Progenitor cell of endocrine pancreas (in vitro differentiated cells): ENCODE measurements around the gene DTNB. TPM values are rescaled to one million over a fixed set of nuclear protein-coding genes. Genes with fewer than 3 reads are reported as not detected.

ENCODE experiments used
- DNase-seq: peaks from one replicate; pipeline ENCODE4 v3.0.0; 2021; ENCODE audit warnings: low spot score; ENCODE audit not compliant: unreplicated experiment
- H3K27ac Mint-ChIP-seq: 2 replicates; pipeline ENCODE4 v1.8.0; 2021; ENCODE audit warnings: mild to moderate bottlenecking, moderate library complexity, mixed read lengths
- H3K27me3 Mint-ChIP-seq: 2 replicates; pipeline ENCODE4 v1.8.0; 2021; ENCODE audit warnings: mixed read lengths
- H3K36me3 Mint-ChIP-seq: 2 replicates; pipeline ENCODE4 v1.8.0; 2022; ENCODE audit warnings: mixed read lengths; ENCODE audit not compliant: insufficient read depth
- H3K4me1 Mint-ChIP-seq: 2 replicates; pipeline ENCODE4 v1.8.0; 2021; ENCODE audit warnings: low read depth, mixed read lengths
- H3K4me3 Mint-ChIP-seq: 2 replicates; pipeline ENCODE4 v1.8.0; 2021; ENCODE audit warnings: low read depth, mild to moderate bottlenecking, moderate library complexity, mixed read lengths
- H3K9me3 Mint-ChIP-seq: 2 replicates; pipeline ENCODE4 v1.8.0; 2021; ENCODE audit warnings: low read depth, mixed read lengths
- total RNA-seq: library from RNA; stranded (reverse); gene quantifications from 2 replicates; pipeline ENCODE4 v1.2.1, GENCODE V29; 2021
- TF ChIP-seq, protein P1 (sequence below): fragments of 200-600 bp; sonication (generic); IDR thresholded peaks from one replicate; pipeline ENCODE4 v1.5.0; 2021; ENCODE audit warnings: antibody characterized with exemption, mild to moderate bottlenecking; ENCODE audit not compliant: unreplicated experiment

DTNB gene
- total RNA-seq, 1 donor from 2014 or later = 29.3 TPM

DNA sequence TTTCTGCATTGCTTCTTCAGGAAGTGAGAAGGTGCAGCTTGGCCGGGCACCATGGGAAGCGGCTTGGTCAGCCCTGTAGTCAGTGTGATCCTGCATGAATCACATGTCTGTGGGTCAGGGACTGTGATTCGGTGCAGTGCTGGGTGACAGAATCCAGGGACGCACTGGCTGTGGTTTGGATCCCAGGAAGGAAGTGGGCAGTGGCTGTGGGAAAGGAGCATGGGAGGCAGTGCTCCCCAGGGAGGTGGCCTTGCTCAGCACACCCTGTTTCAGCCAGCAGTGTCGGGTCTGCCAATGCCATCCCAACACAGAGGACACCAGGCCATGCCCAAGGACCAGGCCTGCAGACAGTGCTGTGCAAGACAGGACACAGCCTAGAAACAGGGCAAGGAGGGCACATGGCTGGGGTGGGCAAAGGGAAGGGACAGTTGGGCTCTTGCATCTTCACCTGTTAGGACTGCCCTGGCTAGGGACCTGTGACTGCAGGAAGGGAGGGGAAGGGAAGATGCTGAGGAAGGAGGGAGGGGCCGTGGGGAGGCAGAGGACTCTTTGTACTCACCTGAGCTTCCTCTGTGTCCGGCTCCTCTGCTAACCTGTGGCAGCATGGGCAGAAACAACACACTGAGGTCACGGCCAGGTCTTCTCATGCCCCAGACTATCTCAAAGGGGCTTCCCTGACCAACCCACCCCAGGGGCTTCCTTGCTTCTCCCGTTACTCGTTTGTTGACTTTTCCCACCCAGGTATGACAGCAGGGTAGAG is 294.5 kb downstream of the DTNB start:
- no peak overlapping the region for H3K4me3 Mint-ChIP-seq
- peaks cover 11% of the 10 kb centered on the region for H3K27me3 Mint-ChIP-seq
- no peak for DNase-seq
- H3K36me3 Mint-ChIP-seq = peaks cover 7% of the 10 kb centered on the region
- peaks cover 7% of the 10 kb centered on the region for H3K4me1 Mint-ChIP-seq
- H3K9me3 Mint-ChIP-seq = no peaks in the 10 kb centered on the region
- TF ChIP-seq, protein P1, sequence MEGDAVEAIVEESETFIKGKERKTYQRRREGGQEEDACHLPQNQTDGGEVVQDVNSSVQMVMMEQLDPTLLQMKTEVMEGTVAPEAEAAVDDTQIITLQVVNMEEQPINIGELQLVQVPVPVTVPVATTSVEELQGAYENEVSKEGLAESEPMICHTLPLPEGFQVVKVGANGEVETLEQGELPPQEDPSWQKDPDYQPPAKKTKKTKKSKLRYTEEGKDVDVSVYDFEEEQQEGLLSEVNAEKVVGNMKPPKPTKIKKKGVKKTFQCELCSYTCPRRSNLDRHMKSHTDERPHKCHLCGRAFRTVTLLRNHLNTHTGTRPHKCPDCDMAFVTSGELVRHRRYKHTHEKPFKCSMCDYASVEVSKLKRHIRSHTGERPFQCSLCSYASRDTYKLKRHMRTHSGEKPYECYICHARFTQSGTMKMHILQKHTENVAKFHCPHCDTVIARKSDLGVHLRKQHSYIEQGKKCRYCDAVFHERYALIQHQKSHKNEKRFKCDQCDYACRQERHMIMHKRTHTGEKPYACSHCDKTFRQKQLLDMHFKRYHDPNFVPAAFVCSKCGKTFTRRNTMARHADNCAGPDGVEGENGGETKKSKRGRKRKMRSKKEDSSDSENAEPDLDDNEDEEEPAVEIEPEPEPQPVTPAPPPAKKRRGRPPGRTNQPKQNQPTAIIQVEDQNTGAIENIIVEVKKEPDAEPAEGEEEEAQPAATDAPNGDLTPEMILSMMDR = no peak
- H3K27ac Mint-ChIP-seq = no peak overlapping the region

DNA sequence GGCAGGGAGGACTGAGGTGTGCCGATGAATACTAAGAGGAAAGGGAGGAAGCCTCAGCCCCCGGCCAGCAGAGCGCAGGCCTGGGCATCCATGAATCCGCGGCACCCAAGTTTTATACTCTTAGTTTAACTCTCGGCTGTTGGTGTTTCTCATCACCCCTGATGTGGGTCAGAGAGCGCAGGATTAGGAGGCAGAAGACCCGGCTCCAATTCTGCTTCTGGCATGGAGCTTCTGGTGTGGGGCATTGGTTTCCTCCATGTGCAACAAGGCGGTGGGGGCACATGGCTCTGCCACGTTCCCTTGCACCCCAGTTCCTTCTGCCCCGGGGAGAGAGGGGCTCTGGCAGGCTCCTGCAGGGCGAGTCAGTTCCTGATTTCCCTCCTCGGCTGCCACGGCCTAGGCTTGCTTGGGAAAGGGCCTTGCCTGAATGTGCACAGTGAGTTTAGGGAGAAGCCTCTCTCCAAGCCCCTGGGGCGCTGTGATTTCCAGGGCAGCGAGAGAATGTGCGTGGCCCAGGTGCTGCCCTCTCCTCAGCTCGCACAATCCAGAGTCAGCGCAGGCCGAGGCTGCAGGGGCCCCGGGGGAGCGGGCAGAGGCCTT is 295.5 kb downstream of the DTNB start:
- no peak overlapping the region for H3K4me3 Mint-ChIP-seq
- H3K27ac Mint-ChIP-seq = peak overlapping the region; percentile 56
- H3K9me3 Mint-ChIP-seq = no peaks in the 10 kb centered on the region
- TF ChIP-seq, protein P1 = no peak
- H3K4me1 Mint-ChIP-seq = peaks cover 7% of the 10 kb centered on the region
- H3K36me3 Mint-ChIP-seq = peaks cover 7% of the 10 kb centered on the region
- peaks cover 13% of the 10 kb centered on the region for H3K27me3 Mint-ChIP-seq
- DNase-seq = no peak

DNA sequence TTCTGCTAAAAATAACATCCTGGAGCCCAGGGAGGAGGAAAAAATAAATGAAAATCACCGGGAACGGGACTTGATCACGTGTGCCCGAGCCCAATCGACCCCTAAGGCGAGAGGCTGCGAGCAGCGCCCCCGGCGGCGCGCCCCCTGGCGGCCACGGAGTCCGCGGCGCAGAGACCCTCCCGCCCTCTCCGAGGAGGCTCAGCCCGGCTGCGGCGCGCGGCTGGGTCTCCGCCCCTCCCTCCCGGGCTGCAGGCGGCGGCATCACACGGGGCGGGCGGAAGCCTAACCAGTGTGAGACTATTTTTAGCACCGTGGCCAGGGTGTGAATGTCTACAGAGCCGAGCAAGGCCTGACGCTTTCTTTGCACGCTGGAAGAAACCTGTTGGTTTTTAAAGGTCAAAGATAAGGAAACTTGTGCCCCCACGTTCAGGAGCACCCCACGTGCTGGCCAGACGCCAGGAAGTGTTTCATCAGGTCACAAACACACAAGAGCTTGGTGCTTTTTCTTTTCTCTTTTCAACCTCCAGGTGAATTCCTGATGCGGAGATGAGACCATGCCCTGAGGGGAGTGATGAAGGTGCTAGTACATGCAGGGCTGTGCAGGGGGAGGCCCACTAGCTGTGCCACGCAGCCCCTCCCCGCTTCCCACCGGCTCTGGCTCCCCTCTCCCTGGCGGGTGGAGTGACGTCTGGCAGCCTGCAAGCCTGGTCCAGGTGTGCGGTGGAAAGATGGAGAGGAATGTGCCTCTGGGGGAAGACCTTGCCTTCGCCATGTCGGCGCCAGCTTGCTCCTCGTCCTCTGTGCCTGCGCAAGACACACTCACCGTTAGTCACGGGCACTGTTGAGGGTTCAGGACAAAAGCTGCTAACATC is 296.4 kb downstream of the DTNB start:
- Mint-ChIP-seq H3K9me3 (no peaks in the 10 kb centered on the region), H3K27me3 (peaks cover 14% of the 10 kb centered on the region), H3K4me1 (peaks cover 12% of the 10 kb centered on the region)

DNA sequence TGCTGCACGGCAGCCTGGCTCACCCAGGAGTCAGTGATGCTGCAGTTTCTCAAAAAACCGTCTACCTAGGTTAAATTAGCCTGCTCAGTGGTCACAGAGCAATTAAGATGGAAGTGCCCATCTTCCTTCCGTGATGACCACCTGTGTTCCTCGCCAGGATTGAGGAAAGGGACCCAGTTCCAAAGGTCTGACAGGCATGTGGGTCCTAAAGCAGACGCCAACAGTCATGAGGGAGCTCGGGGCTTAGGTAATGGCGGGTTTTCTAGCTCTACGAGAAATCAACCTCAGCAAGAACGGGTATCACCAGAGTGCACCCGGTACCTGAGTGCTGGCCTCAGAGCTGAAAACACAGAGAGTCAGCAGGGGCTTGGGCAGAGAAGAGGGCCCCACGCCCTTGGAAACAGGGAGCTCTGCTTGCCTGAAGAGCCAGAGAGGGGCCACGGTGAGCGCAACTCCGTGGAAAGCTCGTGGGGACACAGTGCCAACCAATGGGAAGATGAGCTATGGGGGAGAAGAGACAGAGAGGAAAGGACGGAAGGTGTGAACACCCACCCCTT is 297.3 kb downstream of the DTNB start:
- Mint-ChIP-seq H3K27ac (no peak overlapping the region), H3K36me3 (peaks cover 7% of the 10 kb centered on the region), H3K4me3 (no peak overlapping the region), H3K27me3 (peaks cover 14% of the 10 kb centered on the region), H3K4me1 (peaks cover 18% of the 10 kb centered on the region), H3K9me3 (no peaks in the 10 kb centered on the region)
- TF ChIP-seq, protein P1 = no peak
- DNase-seq = no peak

More for the DNA sequence above, 296.4 kb downstream of the DTNB start:
- DNase-seq = peak; percentile 86
- H3K4me3 Mint-ChIP-seq = peak overlapping the region; percentile 44
- peaks cover 7% of the 10 kb centered on the region for H3K36me3 Mint-ChIP-seq
- peak overlapping the region; percentile 71 for H3K27ac Mint-ChIP-seq
- TF ChIP-seq, protein P1 = peak; percentile 99
